ENCODE results near the gene USP9Y. TPM values are rescaled to one million over a fixed set of nuclear protein-coding genes. Genes with fewer than 3 reads are reported as not detected.

USP9Y gene
- 160 and 164 TPM in 2 replicates for polyA plus RNA-seq
- polyA minus RNA-seq = 122 and 138 TPM in 2 replicates

- no peaks in the 10 kb centered on the region for H3K36me3 ChIP-seq (ENCODE audit: insufficient read depth, low read length)
- no peaks in the 10 kb centered on the region for H4K20me1 ChIP-seq (ENCODE audit: insufficient read depth)
- TF ChIP-seq SMC3 (conservative IDR thresholded peaks at IDR 0.05; ENCODE audit: poor library complexity) (no peak), TAF1 (IDR thresholded peaks at IDR 0.05; ENCODE audit: low read depth) (no peak), REST (IDR thresholded peaks at IDR 0.05; ENCODE audit: borderline replicate concordance) (no peak), RAD21 (conservative IDR thresholded peaks at IDR 0.05) (no peak), MXI1 (conservative IDR thresholded peaks at IDR 0.05; ENCODE audit: poor library complexity, severe bottlenecking) (no peak), CTCF (IDR thresholded peaks at IDR 0.05; ENCODE audit: poor library complexity, severe bottlenecking) (no peak)
- no peak within 1 kb of the TSS for H3K27ac ChIP-seq (ENCODE audit: low read length)
- no peaks in the 10 kb centered on the region for H3F3A ChIP-seq (ENCODE audit: insufficient read depth, low read length, poor library complexity, severe bottlenecking)
- H3K9me3 ChIP-seq (ENCODE audit: low read length) = no peaks in the 10 kb centered on the region
- H3K27me3 ChIP-seq (ENCODE audit: insufficient read depth, low read depth, low read length) = no peaks in the 10 kb centered on the region
- no peak within 1 kb of the TSS for H3K4me2 ChIP-seq (ENCODE audit: low read length)
- H3K4me3 ChIP-seq (ENCODE audit: low read length) = no peak within 1 kb of the TSS
- H2AFZ ChIP-seq (ENCODE audit: low read depth, low read length) = no peak within 1 kb of the TSS
- no peaks in the 10 kb centered on the region for H3K9me2 ChIP-seq (ENCODE audit: insufficient read depth, low read length)
- no peak within 1 kb of the TSS for H3K9ac ChIP-seq (ENCODE audit: low read length)
- H3K79me2 ChIP-seq (replicated peaks; ENCODE audit: insufficient read depth, low read length) = no peaks in the 10 kb centered on the region
Measured at GRCh38 chrY:12701181-12701695, at the start of gene USP9Y. Gene USP9Y (plus strand): TSS chrY:12701231. CDS start chrY:12709448, 8,217 bp downstream.

GRCh38 chrY:12651621-12652036 lies 49.4 kb upstream of the USP9Y start:
- no peaks in the 10 kb centered on the region for H4K20me1 ChIP-seq (ENCODE audit: insufficient read depth)
- H3K36me3 ChIP-seq (ENCODE audit: insufficient read depth, low read length) = no peaks in the 10 kb centered on the region
- no peak overlapping the region for H3K27ac ChIP-seq (ENCODE audit: low read length)
- no peaks in the 10 kb centered on the region for H3K9me3 ChIP-seq (ENCODE audit: low read length)
- H3F3A ChIP-seq (ENCODE audit: insufficient read depth, low read length, poor library complexity, severe bottlenecking) = no peaks in the 10 kb centered on the region
- H3K4me3 ChIP-seq (ENCODE audit: low read length) = no peak overlapping the region
- no peak overlapping the region for H3K4me2 ChIP-seq (ENCODE audit: low read length)
- H3K79me2 ChIP-seq (replicated peaks; ENCODE audit: insufficient read depth, low read length) = no peaks in the 10 kb centered on the region
- H3K9ac ChIP-seq (ENCODE audit: low read length) = no peak overlapping the region
- H3K9me2 ChIP-seq (ENCODE audit: insufficient read depth, low read length) = no peaks in the 10 kb centered on the region
- TF ChIP-seq CTCF (IDR thresholded peaks at IDR 0.05; ENCODE audit: poor library complexity, severe bottlenecking) (no peak), EP300 (conservative IDR thresholded peaks at IDR 0.05; ENCODE audit: poor library complexity, severe bottlenecking) (no peak), MXI1 (conservative IDR thresholded peaks at IDR 0.05; ENCODE audit: poor library complexity, severe bottlenecking) (no peak), REST (IDR thresholded peaks at IDR 0.05; ENCODE audit: borderline replicate concordance) (no peak), EZH2 (IDR thresholded peaks at IDR 0.05; ENCODE audit: borderline replicate concordance, insufficient read depth, low read length, poor library complexity, severe bottlenecking) (no peak), POLR2AphosphoS5 (IDR thresholded peaks at IDR 0.05) (no peak), SMC3 (conservative IDR thresholded peaks at IDR 0.05; ENCODE audit: poor library complexity) (no peak), TAF1 (IDR thresholded peaks at IDR 0.05; ENCODE audit: low read depth) (no peak), RAD21 (conservative IDR thresholded peaks at IDR 0.05) (no peak)
- no peaks in the 10 kb centered on the region for H3K27me3 ChIP-seq (ENCODE audit: insufficient read depth, low read depth, low read length)
- no peak overlapping the region for H2AFZ ChIP-seq (ENCODE audit: low read depth, low read length)
